ENCODE data around the gene PXMP4.
A peak's percentile ranks its signal among the peaks of the same experiment; 100 is the strongest.

Gene PXMP4

DNA sequence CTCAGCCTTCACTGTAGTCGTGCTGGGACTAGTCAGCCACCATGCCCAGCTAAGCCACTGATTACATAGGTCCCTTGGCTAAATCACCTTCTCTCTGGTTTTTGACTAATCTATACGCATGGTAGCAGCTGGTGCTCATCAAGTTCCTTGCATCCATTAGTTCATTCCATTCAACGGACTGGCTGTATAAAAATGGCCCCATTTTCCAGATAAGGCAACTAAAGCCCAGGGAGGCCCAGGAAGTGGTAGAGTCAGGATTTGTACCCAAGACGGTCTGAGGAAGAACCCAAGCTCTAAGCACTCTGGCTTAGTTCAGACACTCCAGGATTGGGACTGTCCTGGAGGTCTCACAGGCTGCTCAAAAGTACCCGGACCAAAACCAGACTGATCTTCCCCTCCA lies 38.8 kb downstream of the PXMP4 start:
- DNase-seq: no peak

DNA sequence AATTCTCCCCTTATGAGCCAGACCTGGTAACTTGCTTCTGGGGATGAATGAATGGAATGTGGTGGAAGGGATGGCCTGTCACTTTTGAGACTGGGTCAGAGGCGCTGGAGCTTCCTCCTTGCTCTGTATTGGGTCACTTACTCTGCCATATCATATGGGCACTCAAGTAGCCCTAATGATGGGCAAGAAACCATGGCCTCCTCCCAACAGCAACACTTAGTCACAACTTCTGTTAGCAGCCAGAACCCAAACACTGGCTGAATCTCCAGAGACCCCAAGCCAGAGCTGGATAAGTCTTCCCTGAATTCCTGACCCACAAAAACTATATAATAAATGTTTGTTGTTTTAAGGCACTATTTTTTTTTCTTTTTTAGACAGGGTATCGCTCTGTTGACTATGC lies 39.4 kb downstream of the PXMP4 start:
- no peak for DNase-seq

DNA sequence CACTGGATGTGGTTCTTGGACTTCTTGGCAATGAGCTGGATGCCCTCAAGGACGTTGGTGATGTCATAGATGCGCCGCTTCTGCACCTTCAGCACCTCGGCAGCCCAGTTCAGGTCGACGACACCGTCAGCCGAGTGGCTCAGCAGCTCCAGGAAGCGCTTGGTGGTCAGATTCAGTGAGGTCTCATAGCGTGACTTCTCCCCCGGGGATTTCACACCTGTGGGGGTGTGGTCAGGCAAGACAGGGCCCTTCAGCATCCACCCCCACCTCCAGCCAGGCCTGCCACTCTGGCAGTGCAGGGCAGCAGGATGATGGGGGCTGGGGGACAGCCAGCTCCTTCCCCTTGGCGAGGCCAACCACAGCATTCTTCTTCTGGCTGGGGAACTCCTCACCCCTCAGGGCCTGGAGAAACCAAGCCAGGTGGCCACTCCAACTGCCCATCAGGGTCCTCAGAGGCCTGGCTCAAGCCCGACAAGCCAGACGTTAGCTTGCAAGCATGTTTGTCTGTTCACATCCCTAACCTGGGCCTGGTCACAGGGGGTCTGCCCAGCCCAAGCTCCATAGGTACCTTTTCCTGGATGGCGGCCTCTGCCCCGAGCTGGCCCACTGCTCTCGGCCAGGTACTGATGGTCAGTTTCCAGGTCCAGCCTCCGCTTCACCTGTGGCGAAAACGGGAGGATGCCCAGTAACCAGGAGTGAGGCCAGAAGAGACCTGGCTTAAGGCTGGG lies 40.2 kb downstream of the PXMP4 start:
- DNase-seq: no peak

DNA sequence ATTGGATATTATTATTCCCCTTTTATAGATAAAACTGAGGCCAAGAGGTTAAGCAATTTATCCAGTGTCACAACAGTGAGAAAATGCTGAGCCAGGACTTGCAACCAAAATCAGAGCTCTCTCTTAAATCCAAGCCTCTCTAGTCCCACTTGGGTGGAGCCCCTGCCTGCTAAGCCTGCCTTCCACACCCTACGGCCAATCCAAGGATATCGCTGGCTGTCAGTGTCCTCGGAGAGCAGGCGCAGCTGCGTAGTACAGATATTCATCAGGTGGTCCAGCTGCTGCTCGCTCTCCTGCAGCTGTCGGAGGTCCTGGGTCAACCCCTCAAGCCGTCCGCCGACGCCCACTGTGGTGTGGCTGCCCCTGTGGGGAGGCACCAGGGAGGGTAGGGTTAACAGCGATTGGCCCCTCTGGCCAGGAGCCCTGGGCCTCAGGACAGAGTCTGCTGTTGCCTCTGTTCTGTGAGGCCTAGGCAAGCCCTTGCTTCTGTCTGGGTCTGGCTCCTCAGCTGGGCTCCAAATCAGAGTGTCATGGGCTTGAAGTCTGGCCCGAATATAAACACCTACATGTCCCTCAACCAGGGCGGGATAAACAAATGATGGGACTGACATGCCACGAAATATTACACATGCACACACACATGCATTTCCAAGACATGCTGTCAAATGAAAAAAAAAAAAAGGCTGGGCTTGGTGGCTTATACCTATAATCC lies 42.0 kb downstream of the PXMP4 start:
- DNase-seq: no peak

DNA sequence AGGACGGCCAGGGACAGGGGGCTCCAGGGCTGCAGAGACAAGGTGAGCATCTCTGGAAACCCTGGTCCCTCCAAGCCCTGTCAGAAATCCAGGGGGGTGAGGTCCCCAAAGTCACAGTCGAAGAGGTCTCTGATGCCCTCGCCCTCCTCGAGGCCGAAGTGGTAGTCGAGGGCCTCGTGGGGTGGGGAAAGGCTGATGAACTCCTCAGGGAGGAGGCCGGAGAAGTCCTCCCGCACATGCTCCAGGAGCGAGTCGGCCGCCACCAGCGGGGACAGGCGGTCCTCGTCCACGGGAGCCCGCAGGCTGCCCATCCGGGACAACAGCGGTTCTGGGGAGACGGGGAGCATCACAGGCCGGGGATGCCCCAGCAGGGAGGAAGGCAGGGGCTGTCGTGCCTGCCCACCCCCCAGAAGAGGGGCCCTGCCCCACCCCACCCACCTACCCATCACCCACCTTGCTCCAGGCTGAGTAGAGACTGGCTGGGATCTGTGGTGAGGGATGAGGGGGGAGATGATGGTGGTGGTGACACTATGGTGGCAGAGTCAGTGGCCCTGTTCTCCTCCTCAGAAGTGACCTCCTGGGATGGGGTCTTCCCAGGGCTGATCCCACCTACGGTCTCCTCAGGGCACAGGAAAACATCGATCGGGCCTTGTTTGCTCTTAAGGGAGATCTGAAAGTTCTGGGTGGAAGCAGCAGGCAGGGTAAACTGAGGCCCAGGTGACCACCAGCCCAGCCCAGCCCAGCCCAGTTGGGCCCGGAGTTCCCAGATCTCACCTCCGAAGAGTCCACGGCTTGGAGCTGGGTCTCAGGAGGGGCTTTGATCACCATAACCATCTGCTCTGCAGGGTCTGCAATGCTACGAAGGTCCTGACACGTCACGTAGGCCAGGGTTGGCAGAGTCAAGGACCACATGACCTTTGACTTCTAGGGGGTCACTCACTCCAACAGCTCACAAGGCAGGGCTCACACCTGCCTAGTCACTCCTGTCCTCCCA lies 43.2 kb downstream of the PXMP4 start:
- DNase-seq: no peak

DNA sequence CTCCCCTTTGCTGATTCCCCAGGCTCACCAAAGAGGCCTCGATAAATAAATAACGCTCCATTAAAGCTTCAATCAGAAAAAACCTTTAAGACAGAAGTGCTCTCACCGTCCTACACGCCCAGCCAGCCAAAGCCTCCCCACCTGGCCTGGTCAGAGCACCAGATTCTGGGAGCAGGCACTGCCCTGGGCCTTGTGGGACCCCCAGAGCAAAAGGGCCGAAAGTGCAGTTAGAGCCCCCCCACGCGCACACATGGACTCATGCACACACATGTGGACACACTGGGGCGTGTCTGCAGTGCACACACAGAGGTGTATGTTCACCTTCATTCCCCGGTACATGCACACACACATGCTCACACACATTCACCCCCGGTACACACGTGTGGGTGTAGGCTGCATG lies 44.0 kb downstream of the PXMP4 start:
- no peak for DNase-seq

DNA sequence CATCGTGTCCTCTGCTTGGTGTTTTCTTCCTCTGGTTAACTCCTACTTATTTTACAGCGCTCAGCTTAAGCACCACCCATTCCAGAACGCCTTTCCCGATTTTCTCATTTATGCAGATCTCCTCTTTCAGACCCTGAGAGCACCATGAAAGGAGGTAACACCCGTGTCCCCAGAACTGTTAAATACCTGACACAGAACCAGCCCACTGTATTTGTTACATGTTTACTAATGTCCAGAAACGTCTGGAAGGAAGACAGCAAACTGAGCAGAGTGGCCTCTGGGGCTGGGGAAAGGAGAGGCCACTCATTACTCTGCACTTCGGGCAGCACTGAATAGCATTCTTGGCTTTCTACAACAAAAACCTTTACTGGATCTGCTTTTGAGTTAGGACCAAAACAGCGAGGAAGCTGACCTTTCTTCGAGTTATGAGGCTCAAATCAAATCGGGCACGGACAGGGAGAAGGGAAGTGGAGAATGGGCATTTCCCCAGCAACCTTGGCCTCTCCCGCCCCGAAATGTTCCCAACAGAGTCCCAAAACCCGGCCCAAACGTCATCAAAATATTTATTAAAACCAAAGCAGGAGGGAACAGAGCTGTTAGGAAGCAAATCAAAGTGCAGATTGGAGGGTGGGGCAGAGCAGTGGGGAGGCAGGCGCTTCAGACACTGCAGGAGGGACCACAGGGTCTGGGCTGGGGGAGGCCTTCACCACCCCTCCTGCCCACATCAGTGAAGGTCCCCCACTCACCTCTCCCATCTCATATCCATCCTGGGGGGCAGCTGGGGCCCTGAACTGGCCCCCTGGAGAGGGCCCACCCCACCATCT lies 44.8 kb downstream of the PXMP4 start:
- no peak for DNase-seq

DNA sequence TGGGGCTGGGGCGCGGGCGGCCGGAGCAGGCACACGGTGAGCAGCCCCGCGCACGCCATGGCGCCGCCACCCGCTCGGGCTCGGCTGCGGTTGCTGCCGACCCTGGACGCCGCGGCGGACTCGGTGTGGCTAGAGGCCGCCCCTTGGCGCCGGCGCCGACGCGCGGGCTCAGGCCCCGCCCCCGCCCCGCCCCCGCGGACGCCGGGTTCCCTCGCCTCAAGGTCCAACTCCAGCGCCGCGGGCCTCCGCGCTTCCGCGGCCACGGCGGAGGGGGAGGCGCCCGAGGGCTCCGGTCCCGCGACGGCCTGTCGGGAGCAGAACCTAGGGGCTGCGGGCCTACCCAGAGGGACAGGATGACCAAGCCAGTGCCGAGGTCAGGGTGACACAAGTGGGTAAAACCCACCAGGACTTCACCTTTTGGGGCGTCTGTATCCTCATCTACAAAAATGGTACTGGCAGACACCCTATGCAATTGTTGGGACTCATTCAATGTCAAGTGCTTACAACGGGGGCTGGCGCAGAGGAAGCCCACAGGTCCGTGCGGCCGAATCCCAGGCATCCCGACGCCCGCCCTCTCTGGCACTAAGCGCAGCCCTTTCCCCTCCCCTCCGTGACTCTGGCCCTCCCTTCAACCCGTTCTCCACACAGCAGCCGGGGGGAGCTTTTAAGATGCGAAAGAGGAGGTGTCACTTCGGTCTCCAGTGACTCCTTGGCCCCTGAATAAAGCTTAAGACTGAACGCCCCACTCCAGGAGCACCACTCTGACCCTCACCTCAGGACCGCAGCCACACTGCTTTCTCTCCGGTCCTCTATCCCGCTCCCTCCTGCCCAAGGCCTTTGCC lies 45.6 kb downstream of the PXMP4 start, which contains the start of gene NECAB3:
Gene NECAB3, minus strand, starts transcription at position 135 of the 842 bp plus-strand sequence. Its CDS starts 76 bp downstream, at position 59.
- DNase-seq: peak; percentile 56

DNA sequence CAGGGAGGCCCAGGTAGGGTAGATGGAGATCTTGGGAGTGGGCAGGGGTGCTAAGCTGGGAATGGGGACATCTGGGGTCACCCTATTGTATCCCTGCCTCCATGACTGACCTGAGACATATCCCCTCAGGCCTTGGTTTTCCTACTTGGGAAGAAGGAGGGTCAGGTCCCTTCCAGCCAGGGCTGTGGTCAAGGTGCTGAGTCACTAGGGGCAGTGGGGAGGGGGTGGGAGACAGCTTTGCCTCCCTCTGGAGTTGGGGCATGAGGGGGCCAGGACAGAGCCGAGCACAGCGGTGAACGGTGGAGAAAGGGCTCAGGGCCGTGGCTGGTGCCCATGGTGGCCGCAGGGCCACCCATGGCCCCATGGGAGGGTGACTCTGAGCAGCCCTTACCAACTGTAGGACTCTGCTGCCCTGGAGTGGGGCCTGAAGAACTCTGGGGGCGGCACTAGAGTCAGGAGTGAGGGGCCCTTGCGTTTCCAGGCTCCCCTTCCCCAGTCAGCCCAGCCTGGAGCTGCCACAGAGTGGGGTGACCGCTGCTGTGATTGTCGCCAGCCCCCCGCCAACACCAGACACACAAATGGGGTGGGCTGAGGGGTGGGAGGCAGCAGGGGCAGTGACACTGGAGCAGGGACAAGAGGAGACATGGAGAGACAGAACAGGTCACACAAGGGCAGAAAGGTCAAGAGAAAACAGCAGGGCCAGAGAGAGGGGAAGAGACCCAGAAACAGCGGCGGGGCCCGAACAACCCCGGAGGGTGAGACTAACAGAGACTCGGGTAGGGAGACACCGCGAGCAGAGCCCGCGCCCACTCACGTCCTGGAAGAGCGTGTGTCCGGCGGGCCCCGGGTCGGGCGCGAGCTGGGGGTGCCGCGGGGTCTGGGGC lies 46.5 kb downstream of the PXMP4 start:
- no peak for DNase-seq

DNA sequence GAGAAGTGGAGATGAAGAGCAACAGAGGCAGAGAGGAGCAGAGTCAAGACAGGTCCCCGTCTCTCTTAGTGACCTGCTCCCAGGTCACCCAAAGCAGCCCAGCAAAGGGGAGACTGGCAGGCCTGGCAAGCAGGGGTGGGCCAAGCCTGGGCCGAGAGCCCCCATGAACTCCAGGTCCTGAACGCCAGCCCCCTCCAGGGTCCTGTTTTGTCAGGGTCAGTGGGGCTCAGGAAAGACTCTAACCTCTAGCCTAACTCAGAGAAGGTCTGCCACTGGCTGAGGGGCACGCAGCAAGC lies 47.0 kb downstream of the PXMP4 start:
- no peak for DNase-seq

DNA sequence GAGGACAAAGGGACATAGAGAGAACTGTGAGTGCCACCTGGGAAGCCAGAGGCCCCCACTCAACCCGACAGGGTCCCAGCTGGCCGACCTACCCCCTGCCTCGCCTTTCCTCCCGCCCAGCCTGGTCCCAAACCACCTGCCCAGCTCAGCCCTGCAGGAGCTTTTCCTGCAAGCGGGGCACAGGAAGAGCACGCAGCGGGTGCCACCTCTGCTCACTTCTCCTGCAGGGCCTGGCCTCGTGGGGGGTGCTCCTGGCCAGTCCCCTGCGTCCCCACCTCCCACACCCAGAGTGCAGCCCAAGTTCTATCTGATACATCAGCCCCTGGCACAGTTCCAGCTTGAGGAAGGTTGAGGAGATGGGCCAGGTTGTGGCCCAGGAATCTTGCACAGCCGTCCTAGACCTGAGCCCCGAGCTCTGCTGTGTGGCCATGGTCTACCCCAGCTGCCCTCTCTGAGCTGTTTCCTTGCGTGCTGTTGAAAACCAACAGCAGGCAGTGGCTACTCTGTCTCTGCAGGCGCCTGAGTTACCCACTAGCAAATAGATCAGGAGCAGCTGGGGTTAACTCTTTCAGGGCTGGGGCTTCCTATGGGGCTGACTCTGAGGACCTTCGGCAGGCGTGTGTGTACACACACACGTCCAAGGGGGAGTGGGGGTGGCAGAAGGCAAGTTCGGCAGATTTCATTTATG lies 47.5 kb downstream of the PXMP4 start:
- no peak for DNase-seq

DNA sequence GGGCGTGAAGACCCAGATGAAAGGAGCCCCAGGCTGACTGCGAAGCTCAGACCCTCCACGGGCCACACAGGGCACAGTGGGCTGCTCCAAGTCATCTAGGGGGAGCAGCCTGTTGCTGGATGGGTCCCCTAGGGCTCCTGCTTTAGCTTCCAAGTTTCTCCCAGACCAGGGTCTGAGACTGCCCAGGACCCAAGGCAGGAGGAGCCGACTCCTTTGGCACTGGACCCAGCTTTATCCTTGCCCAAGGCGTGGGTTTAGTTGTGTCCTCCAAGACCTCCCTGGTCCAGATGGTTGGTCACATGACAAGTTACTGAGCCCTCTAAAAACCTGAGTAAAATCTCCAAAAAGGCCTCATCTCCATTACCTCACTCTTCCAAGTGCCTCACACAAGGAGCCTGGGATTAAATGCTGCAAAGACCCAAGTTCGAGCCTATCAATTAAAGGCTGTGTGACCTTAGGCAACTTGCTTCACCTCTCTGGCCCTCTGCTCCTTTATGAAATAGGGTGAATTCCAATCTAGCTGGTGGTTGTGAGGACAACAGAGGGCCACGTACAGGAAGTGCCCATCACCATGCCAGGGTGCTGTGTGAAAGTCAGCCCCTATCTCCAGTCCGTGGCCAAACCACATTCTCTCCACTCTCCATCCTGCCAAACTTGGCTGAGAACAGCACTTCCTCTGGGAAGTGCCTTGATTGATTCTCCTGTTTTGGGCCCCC lies 48.4 kb downstream of the PXMP4 start:
- no peak for DNase-seq

DNA sequence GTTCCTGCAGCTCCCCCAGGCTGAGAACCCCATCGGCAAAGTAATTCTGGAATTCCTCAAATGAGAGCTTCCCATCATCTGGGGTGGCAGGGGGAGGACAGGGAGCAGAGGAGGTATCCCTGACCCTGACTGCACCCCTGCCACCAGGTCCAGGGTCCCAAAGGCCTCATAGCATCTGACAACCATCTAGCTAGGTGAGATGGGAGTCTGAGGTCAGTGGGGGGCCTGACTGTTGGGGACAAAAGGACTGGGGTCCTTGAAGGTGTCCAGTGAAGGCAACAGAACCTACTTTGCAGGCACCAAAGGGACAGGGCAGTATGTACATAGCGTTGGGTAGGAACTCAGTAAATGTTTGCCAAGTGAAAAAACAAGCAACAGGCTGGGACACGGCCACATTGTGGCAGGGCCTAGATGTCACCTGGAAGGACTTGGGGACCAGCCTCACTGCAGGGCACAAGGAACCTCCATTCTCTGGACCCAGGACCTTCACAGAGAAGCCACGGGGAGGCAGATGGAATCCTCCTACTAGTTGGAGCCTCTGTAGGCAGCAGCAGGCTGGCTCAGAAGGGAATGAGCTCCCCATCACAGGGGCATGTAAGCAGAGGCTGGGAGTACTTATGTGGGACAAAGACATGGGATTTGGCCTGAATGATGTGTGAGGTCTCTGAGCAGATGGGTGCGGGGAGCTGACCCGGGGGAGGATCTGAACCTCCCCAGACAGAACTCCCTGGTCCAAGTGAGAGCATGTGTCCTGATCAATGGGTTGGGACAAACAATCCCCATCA lies 49.2 kb downstream of the PXMP4 start:
- DNase-seq: no peak

DNA sequence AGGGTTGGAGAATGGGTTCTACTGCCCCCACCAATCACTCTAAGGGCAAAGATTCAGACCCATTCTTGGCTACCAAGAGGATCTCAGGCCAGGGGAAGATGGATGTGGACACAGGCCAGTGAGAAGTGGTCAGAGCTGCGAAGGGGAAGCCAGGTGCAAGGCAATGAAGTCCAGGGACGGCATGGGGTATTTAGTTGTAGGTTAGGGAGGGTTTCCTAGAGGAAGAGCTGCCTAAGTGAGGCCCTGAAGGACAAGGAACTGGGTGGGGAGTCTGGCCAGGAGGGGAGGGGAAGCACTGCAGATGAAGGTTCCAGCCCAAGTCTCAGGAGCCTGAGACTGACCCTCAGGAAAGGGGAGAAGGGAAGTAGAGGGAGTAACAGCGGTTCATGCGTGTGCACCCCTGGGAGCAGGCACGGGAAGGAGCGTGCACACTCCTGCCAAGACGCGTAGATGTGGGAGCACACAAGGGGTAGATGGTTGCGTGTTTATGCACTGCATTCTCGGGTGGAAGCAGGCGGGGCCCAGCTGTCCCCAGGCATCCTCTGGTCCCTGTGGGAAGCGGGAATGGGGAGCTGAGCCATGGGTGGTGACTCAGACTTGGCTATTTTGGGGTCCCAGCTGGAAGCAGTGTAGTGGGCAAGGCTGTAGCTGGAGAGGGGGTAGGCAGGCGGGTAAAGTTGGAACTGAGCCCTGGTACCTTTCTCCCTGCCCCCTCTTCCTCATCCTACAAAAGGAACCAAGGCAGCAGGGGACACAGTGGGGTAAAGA lies 50.1 kb downstream of the PXMP4 start:
- no peak for DNase-seq

DNA sequence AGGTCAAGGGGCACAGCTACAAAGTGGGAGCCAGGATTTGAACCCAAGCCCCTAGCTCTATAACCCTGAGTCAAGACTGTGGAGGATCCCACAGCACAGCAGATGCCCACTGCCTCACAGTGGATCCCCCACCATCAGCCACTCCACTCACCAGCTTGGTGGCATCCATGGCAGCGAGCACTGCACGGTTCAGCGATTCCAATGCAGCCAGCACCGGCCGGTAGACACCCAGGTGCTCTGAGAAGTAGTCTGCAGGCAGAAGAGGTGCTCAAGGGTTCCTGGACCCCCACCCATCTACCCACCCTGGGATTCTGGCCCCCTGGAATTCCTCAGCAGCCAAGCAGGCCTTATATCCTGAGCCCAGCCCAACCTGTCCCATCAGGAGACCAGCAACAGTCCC lies 50.9 kb downstream of the PXMP4 start:
- DNase-seq: no peak

DNA sequence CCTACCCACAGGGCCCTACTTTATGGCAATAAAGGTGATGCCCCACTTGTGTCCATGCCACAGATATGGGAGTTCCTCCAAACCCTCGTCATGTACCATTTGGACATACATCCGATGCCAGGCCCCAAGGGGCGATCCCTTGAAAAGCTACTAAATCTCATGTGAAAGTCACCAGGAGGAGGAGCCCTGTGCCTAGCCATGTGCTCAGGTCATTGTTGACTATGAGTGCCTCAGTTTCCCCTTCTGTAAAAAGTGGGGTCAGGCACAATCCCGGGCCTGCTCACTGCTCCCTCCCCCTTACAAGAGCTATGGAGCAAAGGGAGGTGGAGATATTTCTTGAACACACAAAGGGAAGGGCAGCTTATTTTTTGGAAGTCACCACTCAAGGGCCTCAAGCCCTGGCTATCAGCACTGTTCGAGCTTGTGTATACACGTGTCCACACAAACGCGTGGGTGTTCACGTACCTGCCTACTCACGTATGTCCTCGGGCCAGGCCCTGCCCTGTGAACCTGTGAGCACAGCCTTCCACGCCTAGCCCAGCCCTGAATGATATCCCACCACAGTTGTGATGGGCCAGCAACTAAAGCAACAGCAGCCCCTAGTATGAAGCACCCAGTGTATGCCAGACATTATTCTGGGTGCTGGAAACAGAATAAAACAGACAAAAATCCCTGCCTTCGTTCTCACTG lies 51.5 kb downstream of the PXMP4 start:
- DNase-seq: no peak

All from MV-4-11 (cell line).